Daoy (cell line): ENCODE results near the gene CATSPERZ. TPM values are rescaled to one million over a fixed set of nuclear protein-coding genes. Genes with fewer than 3 reads are reported as not detected.
"Not testable (repeated sequence)": the region's sequence is repeated elsewhere in the genome, so short reads cannot be mapped to it uniquely, and the experiment has no call there.

Source experiments
- DNase-seq: peaks from one replicate; pipeline ENCODE4 v3.0.0-alpha.2; 2015; ENCODE audit warnings: low read depth
- total RNA-seq: library from RNA; depleted of rRNA; stranded (reverse); fragments of >200 nt; shearing (Covaris generic); gene quantifications from 2 replicates; pipeline ENCODE4 v1.2.3, GENCODE V29; 2014

The CATSPERZ gene
- total RNA-seq, 1 experiment from 2014 or later: 0.23 TPM

DNA sequence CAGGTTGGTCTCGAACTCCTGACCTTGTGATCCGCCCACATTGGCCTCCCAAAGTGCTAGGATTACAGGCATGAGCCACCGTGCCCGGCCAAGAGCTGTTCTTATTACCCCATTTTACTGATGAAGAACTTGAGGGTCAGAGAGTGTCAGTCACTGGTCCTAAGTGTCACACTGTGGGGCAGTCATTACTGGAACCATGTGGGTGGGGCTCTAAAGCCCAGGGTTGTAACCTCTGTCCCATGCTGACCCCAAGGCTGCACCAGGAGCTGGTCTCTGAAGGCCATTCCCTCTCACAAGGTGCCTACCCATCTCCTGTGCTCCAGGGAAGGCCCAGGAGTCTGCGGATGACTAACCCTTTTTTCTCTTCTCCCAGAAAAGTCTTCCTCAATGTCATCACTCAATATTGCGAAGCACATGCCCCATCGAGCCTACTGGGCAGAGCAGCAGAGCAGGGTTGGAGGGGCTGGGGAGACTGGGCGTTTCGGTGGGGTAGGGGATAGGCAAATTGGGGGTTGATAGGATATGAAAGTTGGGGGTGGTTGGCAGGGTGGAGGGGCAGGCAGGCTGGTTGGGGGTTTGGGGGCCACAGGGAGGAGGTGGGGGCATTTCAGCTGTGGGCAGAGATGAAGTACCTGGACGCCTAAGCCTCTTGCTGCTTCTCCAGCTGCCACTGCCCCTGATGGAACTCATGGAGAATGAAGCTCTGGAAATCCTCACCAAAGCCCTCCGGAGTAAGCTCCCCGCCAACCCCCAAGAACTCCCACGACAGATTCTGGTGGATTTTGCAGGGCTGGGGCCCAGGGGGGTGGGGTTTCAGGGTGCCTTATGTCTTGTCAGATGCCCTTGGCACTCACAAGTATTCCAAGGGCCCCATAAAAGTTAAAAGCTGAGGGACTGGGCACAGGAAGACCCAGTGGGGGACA is 3.2 kb downstream of the CATSPERZ start:
- DNase-seq: no peak

DNA sequence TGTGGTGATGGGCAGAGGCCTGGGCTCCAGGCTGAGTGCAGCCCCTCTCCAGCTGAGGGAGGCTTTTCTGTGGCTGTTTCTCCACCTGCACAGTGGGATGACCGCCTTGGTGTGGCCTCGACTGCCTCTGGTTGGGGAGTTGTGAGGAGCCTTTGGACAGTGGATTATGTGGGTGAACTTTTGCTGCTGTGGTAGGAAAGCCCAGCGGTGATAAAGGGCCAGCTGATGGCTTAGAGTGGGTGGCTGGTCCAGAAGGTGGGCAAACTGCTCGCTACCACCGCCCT is 3.8 kb downstream of the CATSPERZ start:
- DNase-seq: no peak

DNA sequence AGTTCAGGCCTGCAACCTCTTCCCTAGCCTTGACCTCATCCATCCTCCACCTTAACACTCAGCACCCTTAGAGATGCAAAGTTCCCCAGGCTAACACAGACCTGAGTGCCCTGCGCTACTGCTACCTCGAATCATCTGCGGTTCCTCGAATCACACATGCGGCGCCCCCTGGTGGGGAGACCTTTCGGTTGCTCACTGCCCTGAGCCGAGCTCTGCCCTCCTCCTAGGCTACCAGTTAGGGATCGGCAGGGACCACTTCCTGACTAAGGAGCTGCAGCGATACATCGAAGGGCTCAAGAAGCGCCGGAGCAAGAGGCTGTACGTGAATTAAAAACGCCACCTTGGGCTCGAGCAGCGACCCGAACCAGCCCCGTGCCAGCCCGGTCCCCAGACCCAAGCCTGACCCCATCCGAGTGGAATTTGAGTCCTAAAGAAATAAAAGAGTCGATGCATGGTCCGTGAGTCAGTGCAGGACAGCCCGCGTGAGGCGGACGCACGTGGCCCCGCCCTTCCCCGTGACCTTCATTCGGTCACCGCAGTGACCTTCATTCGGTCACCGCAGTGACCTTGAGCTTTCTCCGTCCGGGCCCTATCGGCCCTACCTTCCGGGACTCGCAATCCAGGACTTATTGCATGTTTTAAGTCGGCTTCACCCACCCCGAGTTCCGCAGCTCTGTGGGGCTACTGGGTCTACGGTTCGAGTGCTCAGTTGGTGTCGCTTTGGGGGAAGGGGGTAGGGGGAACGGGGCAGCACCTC is 4.3 kb downstream of the CATSPERZ start:
- DNase-seq: peak; percentile 93

DNA sequence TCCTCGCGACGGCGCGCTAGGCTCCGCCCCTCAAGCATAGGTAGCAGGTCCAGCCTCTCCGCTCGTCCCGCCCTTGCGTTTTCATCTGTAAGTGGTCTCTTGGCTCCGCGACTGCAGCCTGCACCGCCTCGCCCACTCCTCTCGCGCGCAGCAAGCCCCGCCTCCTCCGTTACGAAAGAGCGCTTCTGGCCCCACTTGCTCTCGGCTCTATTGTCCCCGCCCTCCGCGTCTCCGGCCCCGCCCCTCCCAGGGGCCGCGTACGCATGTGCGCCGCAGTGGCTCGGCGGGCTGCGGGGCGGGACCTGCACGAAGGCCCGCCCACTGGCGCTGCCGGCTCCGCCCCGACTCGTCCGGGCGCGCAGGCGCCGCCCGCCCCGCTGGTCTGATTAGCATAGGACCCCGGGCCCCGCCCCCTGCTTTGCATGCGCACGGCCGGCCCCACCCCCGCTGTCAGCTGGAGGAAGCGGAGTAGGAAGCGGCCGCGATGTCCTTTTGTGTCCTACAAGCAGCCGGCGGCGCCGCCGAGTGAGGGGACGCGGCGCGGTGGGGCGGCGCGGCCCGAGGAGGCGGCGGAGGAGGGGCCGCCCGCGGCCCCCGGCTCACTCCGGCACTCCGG is 5.0 kb downstream of the CATSPERZ start, which contains the start of gene ESRRA:
ESRRA (plus strand) TSS at position 450 of the 616 bp plus-strand sequence. CDS start 1,656 bp downstream, outside the sequence.
- DNase-seq: peak; percentile 98

DNA sequence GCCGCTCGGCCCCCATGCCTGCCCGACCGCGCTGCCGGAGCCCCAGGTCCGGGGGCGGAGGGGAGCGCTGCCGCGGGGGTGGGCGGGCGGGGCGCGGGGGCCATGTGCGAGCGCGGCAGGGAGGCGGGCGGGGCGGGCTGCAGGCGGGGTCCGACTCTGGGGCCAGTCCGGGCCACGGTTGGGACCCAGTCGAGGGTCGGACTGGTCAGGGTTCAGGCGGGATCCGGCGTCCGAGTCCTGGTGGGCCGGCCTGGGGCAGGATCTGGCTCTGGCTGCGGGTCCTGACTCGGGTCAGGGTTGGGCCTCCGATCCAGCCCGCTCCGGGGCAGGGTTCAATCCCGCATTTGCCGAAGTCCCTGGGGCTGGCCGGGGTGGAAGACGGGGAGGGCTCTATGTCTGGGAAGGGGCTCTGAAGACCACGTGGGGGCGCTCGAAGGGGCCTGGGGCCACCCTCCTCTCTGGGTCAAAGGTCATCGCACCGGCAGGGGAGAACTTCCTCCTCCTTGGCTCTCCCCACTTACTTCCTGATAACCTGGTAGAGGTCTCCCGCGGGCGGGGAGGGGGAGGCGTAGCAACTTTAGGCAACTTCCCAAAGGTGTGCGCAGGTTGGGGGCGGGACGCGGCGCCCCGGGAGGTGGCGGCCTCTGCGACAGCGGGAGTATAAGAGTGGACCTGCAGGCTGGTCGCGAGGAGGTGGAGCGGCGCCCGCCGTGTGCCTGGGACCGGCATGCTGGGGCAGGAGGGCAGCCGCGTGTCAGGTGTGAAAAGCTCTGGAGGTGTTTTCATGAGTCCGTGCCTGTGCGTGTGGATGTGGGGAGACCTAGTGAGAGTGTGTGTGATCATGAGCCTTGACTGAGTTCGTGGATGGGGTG is 5.8 kb downstream of the CATSPERZ start:
- peak; percentile 73 for DNase-seq

DNA sequence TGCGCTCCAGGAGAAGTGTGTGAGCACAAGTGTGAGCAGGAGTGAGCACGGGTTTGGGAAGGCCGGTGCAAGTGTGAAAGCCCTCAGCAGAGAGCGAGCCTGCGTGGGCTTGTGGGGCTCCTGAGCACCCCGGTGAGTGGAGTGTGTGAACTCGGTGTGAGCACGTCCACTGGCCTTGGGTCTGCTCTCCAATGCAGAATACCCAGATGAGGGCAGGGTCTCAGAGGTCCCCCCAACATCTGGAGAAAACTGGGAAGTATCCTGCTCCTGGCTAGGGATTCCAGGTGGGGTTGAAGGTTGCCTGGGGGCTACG is 6.4 kb downstream of the CATSPERZ start:
- DNase-seq: no peak

DNA sequence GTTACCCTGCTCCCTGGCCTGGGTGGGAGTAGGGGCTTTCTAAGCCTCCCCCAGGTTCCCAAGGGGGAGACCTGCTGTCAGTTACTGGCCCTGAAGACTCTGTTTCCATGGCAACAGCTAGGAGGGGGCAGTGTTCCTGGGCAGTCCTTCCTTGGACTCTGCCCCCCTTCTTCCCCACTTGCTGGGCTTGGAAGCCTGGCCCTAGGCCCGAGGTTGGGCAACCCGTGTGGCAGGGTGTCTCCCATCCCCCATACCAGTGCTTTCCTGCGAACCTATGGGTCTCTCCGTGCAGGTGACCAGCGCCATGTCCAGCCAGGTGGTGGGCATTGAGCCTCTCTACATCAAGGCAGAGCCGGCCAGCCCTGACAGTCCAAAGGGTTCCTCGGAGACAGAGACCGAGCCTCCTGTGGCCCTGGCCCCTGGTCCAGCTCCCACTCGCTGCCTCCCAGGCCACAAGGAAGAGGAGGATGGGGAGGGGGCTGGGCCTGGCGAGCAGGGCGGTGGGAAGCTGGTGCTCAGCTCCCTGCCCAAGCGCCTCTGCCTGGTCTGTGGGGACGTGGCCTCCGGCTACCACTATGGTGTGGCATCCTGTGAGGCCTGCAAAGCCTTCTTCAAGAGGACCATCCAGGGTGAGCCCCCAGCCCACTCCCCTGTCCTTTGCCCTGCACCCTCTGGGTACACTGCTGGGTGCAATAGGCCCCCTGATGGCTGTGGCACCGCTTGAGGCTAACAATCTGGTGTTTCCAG is 6.9 kb downstream of the CATSPERZ start:
- no peak for DNase-seq

DNA sequence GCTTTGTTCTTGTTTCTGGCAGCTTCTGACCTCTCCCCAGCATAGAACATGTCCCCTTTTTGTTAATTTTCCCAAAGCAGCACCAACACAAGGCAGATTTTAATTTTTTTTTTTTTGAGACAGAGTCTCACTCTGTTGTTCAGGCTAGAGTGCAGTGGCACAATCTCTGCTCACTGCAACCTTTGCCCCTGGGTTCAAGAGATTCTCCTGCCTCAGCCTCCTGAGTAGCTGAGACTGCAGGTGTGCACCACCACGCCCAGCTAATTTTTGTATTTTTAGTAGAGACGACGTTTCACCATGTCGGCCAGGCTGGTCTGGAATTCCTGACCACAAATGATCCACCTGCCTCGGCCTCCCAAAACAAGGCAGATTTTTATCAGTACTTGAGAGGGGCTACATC is 7.6 kb downstream of the CATSPERZ start:
- not testable (repeated sequence) for DNase-seq

DNA sequence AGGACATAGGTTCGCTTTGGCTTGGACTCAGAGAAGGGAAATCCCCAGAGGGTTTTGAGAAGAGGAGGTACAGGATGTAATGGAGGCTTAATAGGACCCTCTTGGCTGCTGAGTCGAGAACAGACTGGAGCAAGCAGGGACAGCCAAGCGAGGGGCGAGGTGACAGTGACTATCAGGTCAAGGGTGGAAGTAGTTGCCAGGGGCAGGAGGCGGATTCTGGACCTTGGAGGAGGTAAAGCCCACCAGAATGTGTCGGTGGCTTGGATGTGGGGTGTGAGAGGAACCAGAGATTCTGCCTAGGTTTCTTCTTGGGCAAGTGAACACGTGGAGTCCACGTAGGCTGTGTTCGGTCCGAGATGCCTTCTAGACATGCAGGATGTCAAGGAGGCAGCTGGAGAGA is 12.8 kb downstream of the CATSPERZ start:
- DNase-seq: no peak

DNA sequence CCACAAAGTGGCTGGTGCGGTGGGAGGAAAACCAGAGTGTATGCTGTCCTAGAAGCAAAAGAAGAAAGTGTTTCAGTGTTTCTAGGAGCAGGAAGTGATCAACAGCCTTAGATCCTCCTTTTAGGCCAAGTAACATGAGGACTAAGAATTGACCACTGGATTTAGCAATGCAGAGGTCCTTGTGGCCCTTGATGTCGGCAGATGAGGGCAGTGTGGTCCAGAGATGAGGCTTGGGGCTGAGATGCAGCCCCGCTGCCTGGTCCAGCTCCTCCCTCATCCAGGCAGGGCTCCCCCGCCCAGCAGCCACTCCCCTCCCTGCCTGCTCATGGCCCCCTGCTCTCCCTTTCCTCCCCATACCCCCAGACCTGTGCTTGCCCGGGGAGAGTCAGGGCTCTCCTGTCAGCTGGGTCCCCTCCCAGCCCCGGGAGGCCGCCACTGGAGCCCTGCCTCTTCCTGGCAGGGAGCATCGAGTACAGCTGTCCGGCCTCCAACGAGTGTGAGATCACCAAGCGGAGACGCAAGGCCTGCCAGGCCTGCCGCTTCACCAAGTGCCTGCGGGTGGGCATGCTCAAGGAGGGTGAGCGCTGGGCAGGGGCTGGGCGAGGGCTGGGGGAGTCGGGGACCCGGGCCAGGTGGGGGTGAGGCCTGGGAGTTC is 13.5 kb downstream of the CATSPERZ start:
- DNase-seq: no peak

DNA sequence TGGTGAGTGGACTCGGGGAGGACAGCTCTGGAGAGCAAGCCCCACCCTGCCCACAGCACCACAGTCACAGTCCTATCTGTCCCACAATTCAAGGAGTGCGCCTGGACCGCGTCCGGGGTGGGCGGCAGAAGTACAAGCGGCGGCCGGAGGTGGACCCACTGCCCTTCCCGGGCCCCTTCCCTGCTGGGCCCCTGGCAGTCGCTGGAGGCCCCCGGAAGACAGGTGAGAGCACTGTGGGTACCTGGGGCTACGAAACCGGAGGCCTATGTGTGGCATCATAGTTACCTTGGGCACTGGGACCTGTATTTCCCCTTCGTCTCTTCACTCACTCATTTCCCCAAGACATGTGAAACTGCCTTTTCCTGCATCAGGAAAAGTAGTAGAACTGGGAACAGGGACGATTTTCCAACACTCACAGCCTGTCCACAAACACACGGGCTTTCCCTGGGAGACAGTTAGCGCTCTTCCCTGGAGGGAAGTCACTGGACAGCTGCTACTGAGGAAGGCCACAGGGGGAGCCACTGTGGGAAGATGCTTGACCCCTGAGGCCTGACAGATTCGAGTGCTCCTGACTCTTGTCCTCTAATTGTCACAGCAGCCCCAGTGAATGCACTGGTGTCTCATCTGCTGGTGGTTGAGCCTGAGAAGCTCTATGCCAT is 14.1 kb downstream of the CATSPERZ start:
- no peak for DNase-seq

DNA sequence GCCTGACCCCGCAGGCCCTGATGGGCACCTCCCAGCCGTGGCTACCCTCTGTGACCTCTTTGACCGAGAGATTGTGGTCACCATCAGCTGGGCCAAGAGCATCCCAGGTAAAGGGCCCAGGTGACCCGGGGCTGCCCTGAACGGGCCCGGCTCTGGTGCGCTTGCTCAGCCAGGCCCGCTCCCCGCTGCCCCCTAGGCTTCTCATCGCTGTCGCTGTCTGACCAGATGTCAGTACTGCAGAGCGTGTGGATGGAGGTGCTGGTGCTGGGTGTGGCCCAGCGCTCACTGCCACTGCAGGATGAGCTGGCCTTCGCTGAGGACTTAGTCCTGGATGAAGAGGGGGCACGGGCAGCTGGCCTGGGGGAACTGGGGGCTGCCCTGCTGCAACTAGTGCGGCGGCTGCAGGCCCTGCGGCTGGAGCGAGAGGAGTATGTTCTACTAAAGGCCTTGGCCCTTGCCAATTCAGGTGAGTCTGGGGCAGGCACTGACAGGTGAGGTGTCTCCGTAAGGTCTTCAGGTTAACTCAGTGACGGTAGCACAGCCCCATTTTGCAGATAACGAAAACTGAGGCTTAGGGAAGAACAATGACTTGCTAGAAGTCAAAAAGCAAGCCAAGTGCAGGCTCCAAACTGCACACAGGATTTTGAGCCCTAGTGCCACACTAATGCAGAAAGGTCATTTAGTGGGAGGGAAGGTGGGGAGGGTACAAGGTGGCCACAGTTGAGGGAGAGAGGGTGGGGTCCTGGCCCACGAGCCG is 14.8 kb downstream of the CATSPERZ start:
- DNase-seq: no peak

DNA sequence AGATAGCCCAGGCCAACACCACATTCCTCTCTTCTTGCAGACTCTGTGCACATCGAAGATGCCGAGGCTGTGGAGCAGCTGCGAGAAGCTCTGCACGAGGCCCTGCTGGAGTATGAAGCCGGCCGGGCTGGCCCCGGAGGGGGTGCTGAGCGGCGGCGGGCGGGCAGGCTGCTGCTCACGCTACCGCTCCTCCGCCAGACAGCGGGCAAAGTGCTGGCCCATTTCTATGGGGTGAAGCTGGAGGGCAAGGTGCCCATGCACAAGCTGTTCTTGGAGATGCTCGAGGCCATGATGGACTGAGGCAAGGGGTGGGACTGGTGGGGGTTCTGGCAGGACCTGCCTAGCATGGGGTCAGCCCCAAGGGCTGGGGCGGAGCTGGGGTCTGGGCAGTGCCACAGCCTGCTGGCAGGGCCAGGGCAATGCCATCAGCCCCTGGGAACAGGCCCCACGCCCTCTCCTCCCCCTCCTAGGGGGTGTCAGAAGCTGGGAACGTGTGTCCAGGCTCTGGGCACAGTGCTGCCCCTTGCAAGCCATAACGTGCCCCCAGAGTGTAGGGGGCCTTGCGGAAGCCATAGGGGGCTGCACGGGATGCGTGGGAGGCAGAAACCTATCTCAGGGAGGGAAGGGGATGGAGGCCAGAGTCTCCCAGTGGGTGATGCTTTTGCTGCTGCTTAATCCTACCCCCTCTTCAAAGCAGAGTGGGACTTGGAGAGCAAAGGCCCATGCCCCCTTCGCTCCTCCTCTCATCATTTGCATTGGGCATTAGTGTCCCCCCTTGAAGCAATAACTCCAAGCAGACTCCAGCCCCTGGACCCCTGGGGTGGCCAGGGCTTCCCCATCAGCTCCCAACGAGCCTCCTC is 15.7 kb downstream of the CATSPERZ start:
- not testable (repeated sequence) for DNase-seq

DNA sequence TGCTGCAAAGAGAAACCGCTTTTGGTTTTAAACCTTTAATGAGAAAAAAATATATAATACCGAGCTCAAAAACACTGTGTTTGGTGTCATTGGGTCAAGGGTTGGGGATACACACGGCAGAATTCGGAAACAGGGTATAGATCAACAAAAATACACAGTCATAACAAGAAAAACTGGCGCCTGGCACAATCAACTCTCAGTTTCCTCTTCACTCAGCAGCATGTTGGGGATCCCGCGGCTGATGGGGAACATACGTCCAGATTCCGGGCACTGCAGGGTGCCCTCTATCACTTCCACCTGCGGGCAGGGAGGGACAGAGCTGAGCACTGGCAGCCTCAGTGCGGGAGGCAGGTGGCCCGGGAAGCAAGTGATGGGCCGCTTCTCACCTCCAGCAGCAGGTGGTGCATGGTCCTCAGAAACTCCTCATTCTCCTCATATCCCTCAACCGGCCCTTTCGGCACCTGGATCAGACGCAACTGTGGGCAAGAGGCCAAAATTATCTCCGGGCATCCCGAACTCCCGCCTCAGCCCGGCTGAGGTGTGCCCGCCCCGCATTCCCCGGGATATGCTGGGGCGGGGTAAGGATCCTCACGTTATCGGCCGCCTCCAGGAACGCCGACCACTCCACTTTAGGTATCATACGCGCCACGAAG is 16.6 kb downstream of the CATSPERZ start:
- DNase-seq: no peak

DNA sequence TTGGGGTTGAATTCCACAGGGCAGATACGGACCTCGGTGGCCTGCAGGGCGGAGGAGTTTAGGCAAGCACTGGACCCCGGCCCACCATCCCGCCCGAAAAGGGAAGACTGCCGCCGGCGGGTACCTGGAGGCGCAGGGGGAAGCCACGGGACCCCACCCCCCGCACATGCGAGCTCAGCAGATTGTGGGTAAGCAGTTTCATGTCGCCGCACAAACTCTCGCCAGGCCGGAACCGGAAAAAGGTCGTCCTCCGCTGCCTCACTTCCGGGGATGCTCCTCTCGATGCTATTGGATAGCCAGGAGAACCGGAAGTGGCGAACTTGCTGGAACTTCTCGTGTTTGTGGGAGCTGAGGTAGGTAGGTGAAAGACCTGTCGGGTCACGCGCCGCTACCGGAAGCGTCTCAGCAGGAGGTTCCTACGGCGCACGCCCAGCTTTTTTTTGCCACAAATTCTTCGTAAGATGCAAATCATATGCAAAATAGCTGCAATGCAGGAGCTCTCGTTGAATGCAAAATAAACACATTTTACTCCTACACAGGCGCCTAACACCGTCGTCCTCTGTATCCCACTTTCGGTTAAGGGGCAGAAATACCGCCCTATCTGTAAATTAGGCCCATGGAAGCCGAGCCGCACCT is 17.3 kb downstream of the CATSPERZ start, which contains the start of gene TRMT112:
TRMT112 (minus strand) TSS at position 235 of the 636 bp plus-strand sequence; CDS start at position 202, 33 bp downstream.
- DNase-seq: peak; percentile 98

DNA sequence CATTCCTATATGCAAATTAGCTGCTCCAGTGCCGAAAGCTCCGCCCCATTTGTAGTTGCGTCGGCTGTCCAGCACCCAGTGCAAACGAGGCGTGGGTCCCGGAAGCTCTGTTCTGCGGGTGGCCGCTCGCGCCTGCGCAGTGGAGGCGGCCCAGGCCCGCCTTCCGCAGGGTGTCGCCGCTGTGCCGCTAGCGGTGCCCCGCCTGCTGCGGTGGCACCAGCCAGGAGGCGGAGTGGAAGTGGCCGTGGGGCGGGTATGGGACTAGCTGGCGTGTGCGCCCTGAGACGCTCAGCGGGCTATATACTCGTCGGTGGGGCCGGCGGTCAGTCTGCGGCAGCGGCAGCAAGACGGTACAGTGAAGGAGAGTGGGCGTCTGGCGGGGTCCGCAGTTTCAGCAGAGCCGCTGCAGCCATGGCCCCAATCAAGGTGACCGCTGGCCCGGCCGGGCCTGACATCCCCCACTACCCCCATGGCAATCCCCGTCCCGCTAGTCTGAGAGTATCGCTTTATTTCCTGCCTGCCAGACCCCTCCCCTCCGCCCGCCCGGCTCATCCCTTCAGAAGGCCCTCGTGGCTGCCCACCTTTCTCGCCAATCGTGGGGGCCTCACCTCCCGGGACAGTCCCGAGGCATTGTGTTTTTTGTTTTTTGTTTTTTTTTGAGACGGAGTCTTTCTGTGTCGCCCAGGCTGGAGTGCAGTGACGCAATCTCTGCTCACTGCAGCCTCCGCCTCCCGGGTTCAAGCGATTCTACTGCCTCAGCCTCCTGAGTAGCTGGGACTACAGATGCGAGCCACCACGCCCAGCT is 18.0 kb downstream of the CATSPERZ start, which contains the start of gene PRDX5:
PRDX5 (plus strand) TSS at position 161 of the 805 bp plus-strand sequence; CDS start at position 256, 95 bp downstream.
- DNase-seq: peak; percentile 98
